Psoas muscle (tissue), 8 donors: Measurements from ENCODE around the gene EHMT1. TPM values are rescaled to one million over a fixed set of nuclear protein-coding genes. Genes with fewer than 3 reads are reported as not detected.

Experiments used
- ATAC-seq, 4 donors: fragments of 200-7000 bp; cut with Tn5 transposase; one replicate each; pipeline ENCODE4 v1.9.1; 2020; ENCODE audit warnings: moderate library complexity in 3 of 4, mild to moderate bottlenecking in 2 of 4
- DNase-seq, 2 donors: peaks; one replicate each; pipeline ENCODE4 v3.0.0-alpha.2; 2020
- H3K27ac ChIP-seq: fragments of 200-600 bp; one replicate; pipeline ENCODE4 v1.8.0; 2022
- H3K27me3 ChIP-seq, 3 donors: fragments of 200-600 bp in 1 of 3; one replicate each; pipeline versions ENCODE4 v1.6.1 to v1.8.0; 2013 to 2022; ENCODE audit warnings: low read length in 2 of 3, mild to moderate bottlenecking in 2 of 3, moderate library complexity in 1 of 3; ENCODE audit not compliant: insufficient read depth in 3 of 3
- H3K36me3 ChIP-seq, 2 donors: fragments of 200-600 bp in 1 of 2; one replicate each; pipeline versions ENCODE4 v1.6.1 to v1.8.0; 2013 to 2022; ENCODE audit warnings: low read depth in 1 of 2, mild to moderate bottlenecking in 1 of 2, moderate library complexity in 1 of 2; ENCODE audit not compliant: insufficient read depth in 1 of 2
- H3K4me1 ChIP-seq: fragments of 200-600 bp; one replicate; pipeline ENCODE4 v1.8.0; 2022
- H3K4me3 ChIP-seq: fragments of 200-600 bp; one replicate; pipeline ENCODE4 v1.8.0; 2022; ENCODE audit warnings: mild to moderate bottlenecking
- H3K9me3 ChIP-seq: fragments of 200-600 bp; one replicate; pipeline ENCODE4 v1.8.0; 2022
- CTCF ChIP-seq: fragments of 200-600 bp; IDR thresholded peaks from one replicate; pipeline ENCODE4 v1.8.0; 2022; ENCODE audit warnings: antibody characterized with exemption
- WGBS, 3 donors: extraction: QIAGEN DNeasy Blood & Tissue Kit; methylation state at CpG; one replicate each; pipeline versions ENCODE4 v1.1.6 to v1.1.7; 2013; 5-methylcytosine and 5-hydroxymethylcytosine counted together
- intact Hi-C, 2 donors: fragments of 100-400 bp; cut with DNase I; formaldehyde crosslinking; loops; one replicate each; pipeline versions ENCODE4 v1.11.0 to v1.14.2; 2022
- polyA plus RNA-seq, 3 donors: library from polyadenylated mRNA; stranded (reverse); fragments of 200-250 nt; gene quantifications; one replicate each; pipeline ENCODE4 v1.2.3, GENCODE V29; 2013
- total RNA-seq, 4 donors: library from RNA; stranded (reverse); fragmentation: NEBNext Ultra II Directional in 2 of 4; extraction: Animal tissue kit (Norgen Biotek cat#: 25700) in 2 of 4; gene quantifications; one replicate each; pipeline versions ENCODE4 v1.2.1 to v1.2.4, GENCODE V29; 2021 to 2023
- donor health status: healthy with polysubstance abuse.
- donor health status: DM: no; HTN: no; CAD: no; lungs with moderate emphysema.
- donor health status: Bipolar disorder and iron deficiency.
- donor health status: healthy.
- donor health status: DM: yes; HTN: yes; CAD: no.
- donor health status: DM: no; HTN: no; CAD: no.
- donor health status: DM: no; HTN: no; CAD: no.
- donor health status: DM: yes; HTN: yes; CAD: no.

EHMT1 gene
- total and polyA plus RNA-seq, 7 donors, result 29.0 to 49.6 (median 31.2) TPM

- H3K4me3 ChIP-seq, result no peak overlapping the region
- H3K4me1 ChIP-seq, result peaks cover 20% of the 10 kb centered on the region
- no peak for DNase-seq
- peak in 1 of 4 donors; percentile 14 for ATAC-seq
- no peaks in the 10 kb centered on the region for H3K36me3 ChIP-seq
- 73 to 78% (median 76%) methylated on average over 10 of the region's 10 CpGs for WGBS, 3 donors
- no peak overlapping the region for H3K27ac ChIP-seq
- H3K27me3 ChIP-seq, result no peaks in the 10 kb centered on the region
- no peaks in the 10 kb centered on the region for H3K9me3 ChIP-seq
- intact Hi-C loops, result no loop called here
- no peak for TF ChIP-seq CTCF
These were observed 87.1 kb downstream of the EHMT1 start for GRCh38 chr9:137705906-137706305.

- H3K4me3 ChIP-seq, result no peak overlapping the region
- no peaks in the 10 kb centered on the region for H3K27me3 ChIP-seq
- TF ChIP-seq CTCF, result no peak
- WGBS, 3 donors, result 81 to 88% (median 86%) methylated on average over 6 of the region's 6 CpGs
- H3K36me3 ChIP-seq, result peaks cover 3 to 13% of the 10 kb centered on the region in 2 donors
- no peak for ATAC-seq
- intact Hi-C loops, result no loop called here
- H3K4me1 ChIP-seq, result peaks cover 20% of the 10 kb centered on the region
- no peaks in the 10 kb centered on the region for H3K9me3 ChIP-seq
- no peak for DNase-seq
- no peak overlapping the region for H3K27ac ChIP-seq
These were observed 88.6 kb downstream of the EHMT1 start for GRCh38 chr9:137707361-137707760.

GRCh38 chr9:137708590-137709284, 89.9 kb downstream of the EHMT1 start:
- Histone ChIP-seq H3K4me3 (no peak overlapping the region), H3K4me1 (peaks cover 20% of the 10 kb centered on the region), H3K36me3 (peaks cover 3 to 15% of the 10 kb centered on the region in 2 donors), H3K9me3 (no peaks in the 10 kb centered on the region), H3K27me3 (no peaks in the 10 kb centered on the region), H3K27ac (no peak overlapping the region)
- ATAC-seq (peak in 3 of 4 donors; percentile 29 to 56 (median 31)), DNase-seq (no peak)
- intact Hi-C loops, result no loop called here
- TF ChIP-seq CTCF, result no peak
- WGBS, 3 donors, result 78 to 91% (median 88%) methylated on average over 11 of the region's 11 CpGs

- H3K4me3 ChIP-seq, result no peak overlapping the region
- no peak overlapping the region for H3K27ac ChIP-seq
- peaks cover 20% of the 10 kb centered on the region for H3K4me1 ChIP-seq
- H3K27me3 ChIP-seq, result no peaks in the 10 kb centered on the region
- H3K36me3 ChIP-seq, result peaks cover 3 to 15% of the 10 kb centered on the region in 2 donors
- TF ChIP-seq CTCF, result no peak
- intact Hi-C loops, result no loop called here
- H3K9me3 ChIP-seq, result no peaks in the 10 kb centered on the region
- WGBS, 3 donors, result 83 to 89% (median 85%) methylated on average over 14 of the region's 14 CpGs
- DNase-seq, result no peak
- peak in 2 of 4 donors; percentile 13 to 17 for ATAC-seq
These were observed 90.8 kb downstream of the EHMT1 start for GRCh38 chr9:137709411-137710101.
